ENCODE measurements around the gene HLA-DOA.
A peak's percentile ranks its signal among the peaks of the same experiment; 100 is the strongest.

Gene HLA-DOA

DNA sequence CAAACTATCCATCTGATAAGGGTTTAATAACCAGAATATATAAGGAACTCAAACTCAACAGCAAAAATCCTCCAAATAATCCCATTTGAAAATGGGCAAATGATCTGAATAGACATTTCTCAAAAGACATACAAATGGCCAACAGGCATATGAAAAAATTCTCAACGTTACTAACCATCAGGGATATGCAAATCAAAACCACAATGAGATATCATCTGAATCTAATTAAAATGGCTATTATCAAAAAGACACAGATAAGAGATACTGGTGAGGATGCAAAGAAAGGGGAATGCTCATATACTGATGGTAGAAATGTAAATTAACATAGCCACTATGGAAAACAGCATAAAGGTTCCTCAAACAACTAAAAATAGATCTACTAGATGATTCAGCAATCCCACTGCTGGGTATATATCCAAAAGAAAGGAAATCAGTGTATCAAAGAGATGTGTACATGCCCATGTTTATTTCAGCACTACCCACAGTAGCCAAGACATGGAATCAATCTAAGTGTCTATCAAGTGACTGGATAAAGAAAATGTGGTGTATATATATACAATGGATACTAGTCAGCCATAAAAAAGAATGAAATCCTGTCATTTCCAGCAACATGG, 47.1 kb downstream of the HLA-DOA start:
- H3K4me2 ChIP-seq (ENCODE audit: low read length), result no peak overlapping the region
- H2BK12ac ChIP-seq (ENCODE audit: low read length), result no peak overlapping the region
- no CpG with 5 or more reads among the region's 1 CpG for WGBS (ENCODE audit: extremely low coverage, insufficient coverage, insufficient read length)
- H3K9me3 ChIP-seq (ENCODE audit: insufficient read depth, low read depth, low read length), result no peaks in the 10 kb centered on the region
- no peak overlapping the region for H2AK5ac ChIP-seq (ENCODE audit: low read length)
- no peak overlapping the region for H3K23ac ChIP-seq (ENCODE audit: low read length)
- no peak overlapping the region for H2BK5ac ChIP-seq (ENCODE audit: low read depth, low read length, poor library complexity)
- no peak overlapping the region for H4K91ac ChIP-seq (ENCODE audit: low read depth, low read length)
- H3K4me3 ChIP-seq (ENCODE audit: low read depth, low read length), result no peak overlapping the region
- no peak overlapping the region for H3K14ac ChIP-seq (ENCODE audit: low read length)
- no peak overlapping the region for H4K12ac ChIP-seq (ENCODE audit: low read depth, low read length)
- H3K27me3 ChIP-seq (ENCODE audit: insufficient read depth, low read length), result no peaks in the 10 kb centered on the region
- H3K9ac ChIP-seq (ENCODE audit: low read length), result no peak overlapping the region
- no peak overlapping the region for H3K4ac ChIP-seq (ENCODE audit: low read depth, low read length)
- DNase-seq, result no peak
- no peak overlapping the region for H2AFZ ChIP-seq (ENCODE audit: insufficient read depth, low read length, poor library complexity)
- H2BK120ac ChIP-seq (ENCODE audit: insufficient read depth, low read length, poor library complexity), result no peak overlapping the region
- no peak overlapping the region for H3K18ac ChIP-seq (ENCODE audit: low read length)
- H3K27ac ChIP-seq (ENCODE audit: low read depth, low read length), result no peak overlapping the region
- H4K8ac ChIP-seq (ENCODE audit: low read depth, low read length), result no peak overlapping the region
- H3K79me1 ChIP-seq (ENCODE audit: low read length), result no peaks in the 10 kb centered on the region
- peaks cover 0 to 3% of the 10 kb centered on the region in 2 experiments for H3K4me1 ChIP-seq (ENCODE audit: control insufficient read depth in 1 of 2, insufficient read depth in 2 of 2, low read length in 2 of 2)
- H3K36me3 ChIP-seq (ENCODE audit: control insufficient read depth in 1 of 2, insufficient read depth in 2 of 2, low read length in 2 of 2), result no peaks in the 10 kb centered on the region
- H3K79me2 ChIP-seq (ENCODE audit: control insufficient read depth, insufficient read depth, low read length, poor library complexity), result no peaks in the 10 kb centered on the region

DNA sequence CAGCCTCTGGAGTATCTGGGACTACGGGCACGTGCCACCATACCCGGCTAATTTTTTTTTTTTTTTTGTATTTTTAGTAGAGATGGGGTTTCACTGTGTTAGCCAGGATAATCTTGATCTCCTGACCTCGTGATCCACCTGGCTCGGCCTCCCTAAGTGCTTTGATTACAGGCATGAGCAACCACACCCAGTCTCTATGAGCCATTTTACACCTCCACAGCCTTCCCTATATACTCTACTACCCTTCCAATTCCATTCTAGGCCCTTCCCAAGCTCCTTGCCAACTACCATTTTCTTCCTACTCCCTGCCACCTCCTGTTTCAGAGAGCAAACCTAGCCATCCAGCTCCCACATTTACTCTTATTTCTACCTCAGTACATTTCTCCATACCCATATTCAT, 48.8 kb downstream of the HLA-DOA start:
- Histone ChIP-seq H3K9ac (ENCODE audit: low read length) (no peak overlapping the region), H3K79me2 (ENCODE audit: control insufficient read depth, insufficient read depth, low read length, poor library complexity) (no peaks in the 10 kb centered on the region), H4K91ac (ENCODE audit: low read depth, low read length) (no peak overlapping the region), H2BK5ac (ENCODE audit: low read depth, low read length, poor library complexity) (no peak overlapping the region), H3K23ac (ENCODE audit: low read length) (no peak overlapping the region), H3K36me3 (ENCODE audit: control insufficient read depth in 1 of 2, insufficient read depth in 2 of 2, low read length in 2 of 2) (no peaks in the 10 kb centered on the region), H3K27ac (ENCODE audit: low read depth, low read length) (no peak overlapping the region), H3K9me3 (ENCODE audit: insufficient read depth, low read depth, low read length) (no peaks in the 10 kb centered on the region), H2BK12ac (ENCODE audit: low read length) (no peak overlapping the region), H4K8ac (ENCODE audit: low read depth, low read length) (no peak overlapping the region), H4K12ac (ENCODE audit: low read depth, low read length) (no peak overlapping the region), H3K4me2 (ENCODE audit: low read length) (no peak overlapping the region), H2AFZ (ENCODE audit: insufficient read depth, low read length, poor library complexity) (no peak overlapping the region), H3K14ac (ENCODE audit: low read length) (no peak overlapping the region), H3K79me1 (ENCODE audit: low read length) (no peaks in the 10 kb centered on the region), H2AK5ac (ENCODE audit: low read length) (no peak overlapping the region), H3K27me3 (ENCODE audit: insufficient read depth, low read length) (no peaks in the 10 kb centered on the region), H2BK120ac (ENCODE audit: insufficient read depth, low read length, poor library complexity) (no peak overlapping the region), H3K4me1 (ENCODE audit: control insufficient read depth in 1 of 2, insufficient read depth in 2 of 2, low read length in 2 of 2) (no peaks in the 10 kb centered on the region), H3K4ac (ENCODE audit: low read depth, low read length) (no peak overlapping the region), H3K18ac (ENCODE audit: low read length) (no peak overlapping the region), H3K4me3 (ENCODE audit: low read depth, low read length) (no peak overlapping the region)
- WGBS (ENCODE audit: extremely low coverage, insufficient coverage, insufficient read length), result no CpG with 5 or more reads among the region's 5 CpGs
- no peak for DNase-seq

DNA sequence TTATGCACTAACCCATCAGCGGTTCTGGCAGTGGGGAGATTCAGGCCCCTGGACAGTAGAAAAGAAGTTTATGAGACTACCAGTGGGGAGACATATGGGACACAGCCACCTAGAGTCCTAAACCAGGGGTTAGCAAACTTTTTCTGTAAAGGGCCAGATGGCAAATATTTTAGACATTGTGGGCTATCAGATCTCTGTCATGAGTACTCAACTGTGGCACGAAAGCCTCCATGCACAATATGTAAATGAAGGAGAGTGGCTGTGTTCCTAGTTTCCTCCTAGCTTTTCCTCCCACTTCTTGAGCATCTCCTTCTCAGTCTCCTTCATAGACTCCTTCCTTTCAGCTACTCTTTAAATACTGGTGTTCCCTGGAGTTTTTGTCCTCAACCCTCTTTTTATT, 53.2 kb downstream of the HLA-DOA start:
- Histone ChIP-seq H3K4ac (ENCODE audit: low read depth, low read length) (no peak overlapping the region), H3K14ac (ENCODE audit: low read length) (no peak overlapping the region), H3K27ac (ENCODE audit: low read depth, low read length) (no peak overlapping the region), H2BK5ac (ENCODE audit: low read depth, low read length, poor library complexity) (no peak overlapping the region), H4K12ac (ENCODE audit: low read depth, low read length) (no peak overlapping the region), H2AK5ac (ENCODE audit: low read length) (no peak overlapping the region), H3K36me3 (ENCODE audit: control insufficient read depth in 1 of 2, insufficient read depth in 2 of 2, low read length in 2 of 2) (no peaks in the 10 kb centered on the region), H2BK120ac (ENCODE audit: insufficient read depth, low read length, poor library complexity) (no peak overlapping the region), H3K27me3 (ENCODE audit: insufficient read depth, low read length) (no peaks in the 10 kb centered on the region), H3K4me2 (ENCODE audit: low read length) (no peak overlapping the region), H3K79me2 (ENCODE audit: control insufficient read depth, insufficient read depth, low read length, poor library complexity) (no peaks in the 10 kb centered on the region), H3K23ac (ENCODE audit: low read length) (no peak overlapping the region), H3K9ac (ENCODE audit: low read length) (no peak overlapping the region), H3K9me3 (ENCODE audit: insufficient read depth, low read depth, low read length) (no peaks in the 10 kb centered on the region), H2AFZ (ENCODE audit: insufficient read depth, low read length, poor library complexity) (no peak overlapping the region), H3K4me3 (ENCODE audit: low read depth, low read length) (no peak overlapping the region), H2BK12ac (ENCODE audit: low read length) (no peak overlapping the region), H4K91ac (ENCODE audit: low read depth, low read length) (no peak overlapping the region), H4K8ac (ENCODE audit: low read depth, low read length) (no peak overlapping the region), H3K18ac (ENCODE audit: low read length) (no peak overlapping the region), H3K79me1 (ENCODE audit: low read length) (no peaks in the 10 kb centered on the region), H3K4me1 (ENCODE audit: control insufficient read depth in 1 of 2, insufficient read depth in 2 of 2, low read length in 2 of 2) (peaks cover 0 to 3% of the 10 kb centered on the region in 2 experiments)
- WGBS (ENCODE audit: extremely low coverage, insufficient coverage, insufficient read length), result no CpG with 5 or more reads among the region's 2 CpGs
- no peak for DNase-seq

DNA sequence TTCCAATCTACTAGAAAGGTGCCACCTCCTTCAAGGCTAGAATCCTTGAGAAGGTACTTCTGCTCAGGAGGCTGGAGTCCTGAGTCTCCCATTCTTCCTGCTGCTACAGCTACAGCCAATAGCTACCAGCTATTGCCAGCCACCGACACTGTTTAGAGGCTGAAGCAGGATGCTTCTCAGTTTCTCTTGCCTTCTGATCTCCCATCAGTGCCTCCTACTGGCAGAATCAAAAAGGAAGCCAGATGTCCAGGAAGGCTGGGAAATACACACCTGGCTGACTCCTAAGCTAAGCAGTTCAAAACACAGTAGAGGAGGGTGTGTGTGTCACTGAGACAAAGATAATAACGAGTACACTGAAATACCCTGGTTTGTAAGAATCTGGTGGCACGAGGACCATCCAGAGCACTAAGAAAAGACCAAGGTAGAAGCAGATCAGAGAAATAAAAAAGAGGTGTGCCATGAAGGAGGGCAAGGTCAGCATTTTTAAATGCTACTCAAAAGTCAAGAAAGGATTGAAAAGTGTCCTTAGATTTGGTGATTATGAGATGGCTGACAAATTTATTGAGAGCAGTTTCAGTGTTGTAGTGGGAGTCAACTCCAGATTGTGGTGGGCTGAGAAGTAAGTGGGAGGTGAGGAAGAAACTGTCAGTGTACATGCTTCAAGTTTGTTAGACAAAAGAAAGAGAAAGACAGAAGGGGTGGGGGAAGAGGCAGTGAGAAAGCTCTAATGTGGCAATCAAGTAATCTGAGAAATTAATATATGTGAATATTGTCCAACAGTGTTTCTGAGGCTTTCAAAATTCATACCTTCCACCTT, 54.2 kb downstream of the HLA-DOA start:
- Histone ChIP-seq H3K79me1 (ENCODE audit: low read length) (no peaks in the 10 kb centered on the region), H2AK5ac (ENCODE audit: low read length) (no peak overlapping the region), H3K4ac (ENCODE audit: low read depth, low read length) (no peak overlapping the region), H2BK12ac (ENCODE audit: low read length) (no peak overlapping the region), H4K91ac (ENCODE audit: low read depth, low read length) (no peak overlapping the region), H3K23ac (ENCODE audit: low read length) (no peak overlapping the region), H3K79me2 (ENCODE audit: control insufficient read depth, insufficient read depth, low read length, poor library complexity) (no peaks in the 10 kb centered on the region), H3K27me3 (ENCODE audit: insufficient read depth, low read length) (no peaks in the 10 kb centered on the region), H3K9me3 (ENCODE audit: insufficient read depth, low read depth, low read length) (no peaks in the 10 kb centered on the region), H3K14ac (ENCODE audit: low read length) (no peak overlapping the region), H3K9ac (ENCODE audit: low read length) (no peak overlapping the region), H3K27ac (ENCODE audit: low read depth, low read length) (no peak overlapping the region), H3K18ac (ENCODE audit: low read length) (no peak overlapping the region), H2AFZ (ENCODE audit: insufficient read depth, low read length, poor library complexity) (no peak overlapping the region), H3K4me2 (ENCODE audit: low read length) (no peak overlapping the region), H4K12ac (ENCODE audit: low read depth, low read length) (no peak overlapping the region), H3K4me1 (ENCODE audit: control insufficient read depth in 1 of 2, insufficient read depth in 2 of 2, low read length in 2 of 2) (peaks cover 0 to 3% of the 10 kb centered on the region in 2 experiments), H3K36me3 (ENCODE audit: control insufficient read depth in 1 of 2, insufficient read depth in 2 of 2, low read length in 2 of 2) (no peaks in the 10 kb centered on the region), H4K8ac (ENCODE audit: low read depth, low read length) (no peak overlapping the region), H2BK120ac (ENCODE audit: insufficient read depth, low read length, poor library complexity) (no peak overlapping the region), H3K4me3 (ENCODE audit: low read depth, low read length) (no peak overlapping the region), H2BK5ac (ENCODE audit: low read depth, low read length, poor library complexity) (no peak overlapping the region)
- no CpG with 5 or more reads among the region's 3 CpGs for WGBS (ENCODE audit: extremely low coverage, insufficient coverage, insufficient read length)
- DNase-seq, result peak in 1 of 2 donors; percentile 41

Measured in trophoblast cell (in vitro differentiated cells and primary cell).